A673 (cell line): ENCODE data around the gene PCDHGB1. TPM values are rescaled to one million over a fixed set of nuclear protein-coding genes. Genes with fewer than 3 reads are reported as not detected.
"Not testable (repeated sequence)": the region's sequence is repeated elsewhere in the genome, so short reads cannot be mapped to it uniquely, and the experiment has no call there.

ENCODE experiments used
- BruUV-seq: library from RNA; stranded (reverse); fragments of 400-500 nt; replicated peaks from 2 replicates; lab custom pipeline; 2021; lab: Mats Ljungman, UMichigan
- CTCF ChIA-PET: fragments of 300-600 bp; sonication (Branson Sonifier 250); formaldehyde crosslinking; loops from one replicate; lab custom pipeline; 2022; ENCODE audit warnings: antibody characterized with exemption; lab: Charles Lee
- POLR2A ChIA-PET: fragments of 300-600 bp; sonication (Branson Sonifier 250); formaldehyde crosslinking; loops from one replicate; lab custom pipeline; 2022; ENCODE audit warnings: antibody characterized with exemption; ENCODE audit not compliant: low non-redundant PET; lab: Charles Lee
- DNase-seq: peaks from one replicate; pipeline ENCODE4 v3.0.0-alpha.2; 2015; ENCODE audit warnings: low spot score
- H3K27ac ChIP-seq: fragments of 200-600 bp; sonication (generic); 2 replicates; pipeline ENCODE4 v1.5.1; 2016; ENCODE audit warnings: mixed run types, low read depth, mild to moderate bottlenecking, mixed read lengths, antibody characterized with exemption, low read length; ENCODE audit not compliant: poor library complexity, severe bottlenecking
- H3K27me3 ChIP-seq: fragments of 200-600 bp; sonication (generic); replicated peaks from 2 replicates; pipeline ENCODE4 v1.6.1; 2017; ENCODE audit warnings: mixed run types, low read depth, mild to moderate bottlenecking, mixed read lengths, antibody characterized with exemption, low read length; ENCODE audit not compliant: insufficient read depth, poor library complexity
- H3K36me3 ChIP-seq: fragments of 200-600 bp; sonication (generic); 2 replicates; pipeline ENCODE4 v1.6.1; 2016; ENCODE audit warnings: mixed run types, mild to moderate bottlenecking, mixed read lengths, antibody characterized with exemption, low read length; ENCODE audit not compliant: insufficient read depth, poor library complexity, severe bottlenecking
- H3K4me1 ChIP-seq: fragments of 200-600 bp; sonication (generic); 2 replicates; pipeline ENCODE4 v1.6.1; 2017; ENCODE audit warnings: mixed run types, mild to moderate bottlenecking, mixed read lengths, antibody characterized with exemption, low read length; ENCODE audit not compliant: insufficient read depth, poor library complexity, severe bottlenecking
- H3K4me3 ChIP-seq: fragments of 200-600 bp; sonication (generic); 2 replicates; pipeline ENCODE4 v1.5.1; 2016; ENCODE audit warnings: low read depth, mixed run types, mild to moderate bottlenecking, mixed read lengths, low read length; ENCODE audit not compliant: poor library complexity, severe bottlenecking
- H3K9me3 ChIP-seq: fragments of 200-600 bp; sonication (generic); 2 replicates; pipeline ENCODE4 v1.6.1; 2016; ENCODE audit warnings: mixed run types, low read depth, mild to moderate bottlenecking, mixed read lengths, antibody characterized with exemption, low read length; ENCODE audit not compliant: poor library complexity, severe bottlenecking
- EZH2 ChIP-seq: fragments of 200-600 bp; sonication (generic); IDR thresholded peaks from 2 replicates; pipeline ENCODE4 v1.6.1; 2017; ENCODE audit warnings: borderline replicate concordance, low read depth, mild to moderate bottlenecking, mixed read lengths, antibody characterized with exemption, low read length; ENCODE audit not compliant: poor library complexity, severe bottlenecking
- intact Hi-C: fragments of 100-400 bp; cut with micrococcal nuclease; formaldehyde crosslinking; loops from one replicate; pipeline ENCODE4 v1.10.0; 2022; ENCODE audit not compliant: unreplicated experiment
- total RNA-seq: library from RNA; stranded (reverse); gene quantifications from 2 replicates; pipeline ENCODE4 v1.2.3, GENCODE V29; 2021
- TF ChIP-seq, protein P1 (sequence below): fragments of 300-800, 200-600 bp; sonication (generic); conservative IDR thresholded peaks from 2 replicates; pipeline ENCODE4 v1.5.1; 2017; ENCODE audit warnings: low read depth, mild to moderate bottlenecking, antibody characterized with exemption, low read length, moderate library complexity, mixed read lengths

PCDHGB1 gene
- total RNA-seq, 1 experiment from 2014 or later: 7.6 TPM

- POLR2A ChIA-PET: no interaction called here
- Histone ChIP-seq H3K4me3 (peak within 1 kb of the TSS; percentile 47), H3K4me1 (no peaks in the 10 kb centered on the region), H3K27me3 (no peaks in the 10 kb centered on the region), H3K36me3 (no peaks in the 10 kb centered on the region), H3K9me3 (peaks cover 47% of the 10 kb centered on the region), H3K27ac (peak within 1 kb of the TSS; percentile 65)
- peak; percentile 68 for DNase-seq
- intact Hi-C loops: no loop called here
- BruUV-seq: TSS peak; percentile 13
- TF ChIP-seq EZH2: no peak
- TF ChIP-seq, protein P1, sequence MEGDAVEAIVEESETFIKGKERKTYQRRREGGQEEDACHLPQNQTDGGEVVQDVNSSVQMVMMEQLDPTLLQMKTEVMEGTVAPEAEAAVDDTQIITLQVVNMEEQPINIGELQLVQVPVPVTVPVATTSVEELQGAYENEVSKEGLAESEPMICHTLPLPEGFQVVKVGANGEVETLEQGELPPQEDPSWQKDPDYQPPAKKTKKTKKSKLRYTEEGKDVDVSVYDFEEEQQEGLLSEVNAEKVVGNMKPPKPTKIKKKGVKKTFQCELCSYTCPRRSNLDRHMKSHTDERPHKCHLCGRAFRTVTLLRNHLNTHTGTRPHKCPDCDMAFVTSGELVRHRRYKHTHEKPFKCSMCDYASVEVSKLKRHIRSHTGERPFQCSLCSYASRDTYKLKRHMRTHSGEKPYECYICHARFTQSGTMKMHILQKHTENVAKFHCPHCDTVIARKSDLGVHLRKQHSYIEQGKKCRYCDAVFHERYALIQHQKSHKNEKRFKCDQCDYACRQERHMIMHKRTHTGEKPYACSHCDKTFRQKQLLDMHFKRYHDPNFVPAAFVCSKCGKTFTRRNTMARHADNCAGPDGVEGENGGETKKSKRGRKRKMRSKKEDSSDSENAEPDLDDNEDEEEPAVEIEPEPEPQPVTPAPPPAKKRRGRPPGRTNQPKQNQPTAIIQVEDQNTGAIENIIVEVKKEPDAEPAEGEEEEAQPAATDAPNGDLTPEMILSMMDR: peak; percentile 56
- CTCF ChIA-PET: no interaction called here
These were observed 32.8 kb downstream of the PCDHGB1 start, which contains the start of gene PCDHGA7 for GRCh38 chr5:141382469-141383294. PCDHGA7 (plus strand) TSS chr5:141382742; CDS start chr5:141382900, 158 bp downstream.

- no TSS peak for BruUV-seq
- H3K27ac ChIP-seq: peak overlapping the region; percentile 65
- peaks cover 48% of the 10 kb centered on the region for H3K9me3 ChIP-seq
- no peaks in the 10 kb centered on the region for H3K27me3 ChIP-seq
- no peaks in the 10 kb centered on the region for H3K36me3 ChIP-seq
- H3K4me1 ChIP-seq: no peaks in the 10 kb centered on the region
- ChIA-PET POLR2A (no interaction called here), CTCF (no interaction called here)
- no peak for DNase-seq
- intact Hi-C loops: no loop called here
- TF ChIP-seq, protein P1: no peak
- no peak for TF ChIP-seq EZH2
- H3K4me3 ChIP-seq: peak overlapping the region; percentile 47
These were observed 33.4 kb downstream of the PCDHGB1 start for GRCh38 chr5:141383345-141383744.

DNA sequence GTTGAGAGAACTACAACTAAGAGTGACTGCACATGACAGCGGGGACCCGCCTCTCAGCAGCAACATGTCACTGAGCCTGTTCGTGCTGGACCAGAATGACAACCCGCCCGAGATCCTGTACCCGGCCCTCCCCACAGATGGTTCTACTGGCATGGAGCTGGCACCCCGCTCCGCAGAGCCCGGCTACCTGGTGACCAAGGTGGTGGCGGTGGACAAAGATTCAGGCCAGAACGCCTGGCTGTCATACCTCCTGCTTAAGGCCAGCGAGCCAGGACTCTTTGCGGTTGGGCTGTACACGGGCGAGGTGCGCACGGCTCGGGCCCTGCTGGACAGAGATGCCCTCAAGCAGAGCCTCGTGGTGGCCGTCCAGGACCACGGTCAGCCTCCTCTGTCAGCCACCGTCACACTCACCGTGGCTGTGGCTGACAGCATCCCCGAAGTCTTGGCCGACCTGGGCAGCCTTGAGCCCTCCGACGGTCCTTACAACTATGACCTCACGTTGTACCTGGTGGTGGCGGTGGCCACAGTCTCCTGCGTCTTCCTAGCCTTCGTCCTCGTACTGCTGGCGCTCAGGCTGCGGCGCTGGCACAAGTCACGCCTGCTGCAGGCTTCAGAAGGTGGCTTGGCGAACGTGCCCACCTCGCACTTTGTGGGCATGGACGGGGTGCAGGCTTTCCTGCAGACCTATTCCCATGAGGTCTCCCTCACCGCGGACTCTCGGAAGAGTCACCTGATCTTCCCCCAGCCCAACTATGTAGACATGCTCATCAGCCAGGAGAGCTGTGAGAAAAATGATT lies 34.8 kb downstream of the PCDHGB1 start:
- Histone ChIP-seq H3K27me3 (no peaks in the 10 kb centered on the region), H3K4me3 (no peak overlapping the region), H3K4me1 (no peaks in the 10 kb centered on the region), H3K27ac (no peak overlapping the region), H3K36me3 (no peaks in the 10 kb centered on the region), H3K9me3 (peaks cover 57% of the 10 kb centered on the region)
- intact Hi-C loops: no loop called here
- no peak for TF ChIP-seq EZH2
- TF ChIP-seq, protein P1: no peak
- POLR2A ChIA-PET: no interaction called here
- CTCF ChIA-PET: no interaction called here
- no peak for DNase-seq
- no TSS peak for BruUV-seq

DNA sequence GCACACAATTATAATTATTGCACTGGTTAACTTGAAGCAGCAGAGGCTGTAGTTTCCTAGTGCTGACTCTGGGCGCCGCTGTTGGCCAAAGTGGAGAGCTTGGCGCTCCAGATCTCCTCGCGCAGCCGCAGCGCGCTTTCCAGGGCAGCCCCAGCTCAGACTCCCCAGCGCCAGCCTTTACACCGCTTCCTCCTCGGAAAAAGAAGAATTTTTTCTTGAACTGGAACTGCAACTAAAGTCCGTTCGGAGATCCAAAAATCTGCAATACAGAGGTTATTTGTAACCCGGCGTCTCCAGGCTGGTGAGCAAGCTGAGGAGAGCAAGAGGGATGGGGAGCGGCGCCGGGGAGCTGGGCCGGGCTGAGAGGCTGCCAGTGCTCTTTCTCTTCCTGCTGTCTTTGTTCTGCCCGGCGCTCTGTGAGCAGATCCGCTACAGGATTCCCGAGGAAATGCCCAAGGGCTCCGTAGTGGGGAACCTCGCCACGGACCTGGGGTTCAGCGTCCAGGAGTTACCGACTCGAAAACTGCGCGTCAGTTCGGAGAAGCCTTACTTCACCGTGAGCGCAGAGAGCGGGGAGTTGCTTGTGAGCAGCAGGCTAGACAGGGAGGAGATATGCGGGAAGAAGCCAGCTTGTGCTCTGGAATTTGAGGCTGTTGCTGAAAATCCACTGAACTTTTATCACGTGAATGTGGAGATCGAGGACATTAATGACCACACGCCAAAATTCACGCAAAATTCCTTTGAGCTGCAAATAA lies 37.8 kb downstream of the PCDHGB1 start, which contains the start of gene PCDHGB4:
Gene PCDHGB4, plus strand, starts transcription at position 142 of the 755 bp plus-strand sequence. Its CDS starts 187 bp downstream, at position 329.
- peaks cover 70% of the 10 kb centered on the region for H3K9me3 ChIP-seq
- not testable (repeated sequence) for H3K4me3 ChIP-seq, H3K27ac ChIP-seq

More for the DNA sequence above, 37.8 kb downstream of the PCDHGB1 start, which contains the start of gene PCDHGB4:
- DNase-seq, H3K4me1 ChIP-seq, H3K36me3 ChIP-seq, intact Hi-C loops, BruUV-seq, H3K27me3 ChIP-seq, POLR2A ChIA-PET, CTCF ChIA-PET: not testable (repeated sequence)
